ENCODE measurements around the gene BOD1L2.

The BOD1L2 gene

DNA sequence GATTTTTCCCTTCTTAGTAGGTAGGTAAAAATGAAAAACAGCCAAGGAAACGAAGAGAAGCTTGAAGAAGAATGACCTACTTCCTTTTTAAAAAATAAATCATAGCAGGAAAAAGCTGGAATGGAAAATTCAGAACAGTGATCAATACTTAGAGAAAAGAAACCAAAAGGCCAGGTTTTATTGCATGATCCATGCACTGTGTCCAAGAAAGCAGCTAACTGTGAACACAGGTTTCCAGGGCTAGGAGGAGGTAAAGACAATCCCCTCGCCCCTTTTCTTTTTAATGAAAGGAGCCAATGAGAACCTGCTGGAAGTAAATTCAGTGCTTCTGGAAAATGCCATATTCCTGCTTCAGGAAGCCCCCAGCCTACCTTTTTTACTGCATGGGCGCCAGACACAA, 47.2 kb downstream of the BOD1L2 start:
- Histone ChIP-seq H4K20me1 (ENCODE audit: insufficient read depth, low read length) (no peaks in the 10 kb centered on the region), H3K4me2 (ENCODE audit: low read length) (no peak overlapping the region), H3F3A (ENCODE audit: insufficient read depth, low read length) (no peaks in the 10 kb centered on the region), H3K27me3 (ENCODE audit: insufficient read depth, low read length) (no peaks in the 10 kb centered on the region), H3K27ac (ENCODE audit: low read depth, low read length, poor library complexity, severe bottlenecking) (no peak overlapping the region), H3K4me1 (ENCODE audit: insufficient read depth, low read length, severe bottlenecking) (no peaks in the 10 kb centered on the region), H3K9me2 (ENCODE audit: low read depth, low read length) (no peaks in the 10 kb centered on the region), H3K79me2 (ENCODE audit: insufficient read depth, low read length) (no peaks in the 10 kb centered on the region), H3K4me3 (ENCODE audit: low read depth, low read length, poor library complexity, severe bottlenecking) (no peak overlapping the region), H3K9ac (ENCODE audit: low read length) (no peak overlapping the region), H2AFZ (ENCODE audit: low read length) (no peak overlapping the region), H3K36me3 (ENCODE audit: insufficient read depth, low read length) (no peaks in the 10 kb centered on the region), H3K9me3 (ENCODE audit: low read length) (no peaks in the 10 kb centered on the region)
- TF ChIP-seq, protein P1, sequence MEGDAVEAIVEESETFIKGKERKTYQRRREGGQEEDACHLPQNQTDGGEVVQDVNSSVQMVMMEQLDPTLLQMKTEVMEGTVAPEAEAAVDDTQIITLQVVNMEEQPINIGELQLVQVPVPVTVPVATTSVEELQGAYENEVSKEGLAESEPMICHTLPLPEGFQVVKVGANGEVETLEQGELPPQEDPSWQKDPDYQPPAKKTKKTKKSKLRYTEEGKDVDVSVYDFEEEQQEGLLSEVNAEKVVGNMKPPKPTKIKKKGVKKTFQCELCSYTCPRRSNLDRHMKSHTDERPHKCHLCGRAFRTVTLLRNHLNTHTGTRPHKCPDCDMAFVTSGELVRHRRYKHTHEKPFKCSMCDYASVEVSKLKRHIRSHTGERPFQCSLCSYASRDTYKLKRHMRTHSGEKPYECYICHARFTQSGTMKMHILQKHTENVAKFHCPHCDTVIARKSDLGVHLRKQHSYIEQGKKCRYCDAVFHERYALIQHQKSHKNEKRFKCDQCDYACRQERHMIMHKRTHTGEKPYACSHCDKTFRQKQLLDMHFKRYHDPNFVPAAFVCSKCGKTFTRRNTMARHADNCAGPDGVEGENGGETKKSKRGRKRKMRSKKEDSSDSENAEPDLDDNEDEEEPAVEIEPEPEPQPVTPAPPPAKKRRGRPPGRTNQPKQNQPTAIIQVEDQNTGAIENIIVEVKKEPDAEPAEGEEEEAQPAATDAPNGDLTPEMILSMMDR (IDR thresholded peaks at IDR 0.05; ENCODE audit: low read length), result no peak
- TF ChIP-seq EZH2 (IDR thresholded peaks at IDR 0.05; ENCODE audit: borderline replicate concordance, low read length), result no peak

DNA sequence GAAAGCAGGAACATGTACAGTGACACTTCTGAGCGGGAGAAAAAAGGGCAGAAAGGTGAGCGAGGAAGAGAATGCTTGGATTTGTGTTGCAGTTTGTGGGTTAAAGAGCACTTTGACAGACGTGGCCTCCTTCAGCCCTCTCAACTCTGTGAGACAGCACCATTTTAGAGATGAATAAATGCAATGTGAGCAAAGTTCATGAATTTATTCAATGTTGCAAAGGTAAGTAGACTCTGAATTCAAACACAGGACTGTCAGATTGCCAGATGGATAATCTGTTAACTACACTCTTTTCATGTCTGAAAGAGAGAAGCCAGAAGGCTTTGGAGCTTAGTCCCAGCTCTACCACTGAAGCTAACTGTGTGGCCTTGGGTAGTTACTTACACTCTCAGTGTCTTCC, 47.7 kb downstream of the BOD1L2 start:
- Histone ChIP-seq H3K4me3 (ENCODE audit: low read depth, low read length, poor library complexity, severe bottlenecking) (no peak overlapping the region), H3K9me2 (ENCODE audit: low read depth, low read length) (no peaks in the 10 kb centered on the region), H3K36me3 (ENCODE audit: insufficient read depth, low read length) (no peaks in the 10 kb centered on the region), H3K4me1 (ENCODE audit: insufficient read depth, low read length, severe bottlenecking) (no peaks in the 10 kb centered on the region), H3K27ac (ENCODE audit: low read depth, low read length, poor library complexity, severe bottlenecking) (no peak overlapping the region), H3K27me3 (ENCODE audit: insufficient read depth, low read length) (no peaks in the 10 kb centered on the region), H3K4me2 (ENCODE audit: low read length) (no peak overlapping the region), H3K9me3 (ENCODE audit: low read length) (no peaks in the 10 kb centered on the region), H4K20me1 (ENCODE audit: insufficient read depth, low read length) (no peaks in the 10 kb centered on the region), H3K79me2 (ENCODE audit: insufficient read depth, low read length) (no peaks in the 10 kb centered on the region), H2AFZ (ENCODE audit: low read length) (no peak overlapping the region), H3K9ac (ENCODE audit: low read length) (no peak overlapping the region), H3F3A (ENCODE audit: insufficient read depth, low read length) (no peaks in the 10 kb centered on the region)
- TF ChIP-seq EZH2 (IDR thresholded peaks at IDR 0.05; ENCODE audit: borderline replicate concordance, low read length), result no peak
- TF ChIP-seq, protein P1 (IDR thresholded peaks at IDR 0.05; ENCODE audit: low read length), result no peak

DNA sequence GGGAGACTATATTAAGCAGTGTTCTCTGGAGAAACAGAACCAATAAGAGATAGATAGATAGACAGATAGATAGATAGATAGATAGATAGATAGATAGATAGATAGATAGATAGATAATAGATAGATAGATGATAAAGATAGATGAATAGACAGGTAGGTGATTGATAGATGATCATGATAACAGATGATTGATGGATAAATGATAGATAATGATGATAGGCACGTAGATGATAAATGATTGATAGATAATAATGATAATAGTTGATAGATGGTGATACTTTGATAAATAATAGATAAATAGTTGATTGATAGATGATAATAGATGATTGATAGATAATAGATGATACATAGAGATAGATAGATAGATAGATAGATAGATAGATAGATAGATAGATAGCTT, 48.5 kb downstream of the BOD1L2 start:
- TF ChIP-seq, protein P1 (IDR thresholded peaks at IDR 0.05; ENCODE audit: low read length), result no peak
- TF ChIP-seq EZH2 (IDR thresholded peaks at IDR 0.05; ENCODE audit: borderline replicate concordance, low read length), result no peak
- no peaks in the 10 kb centered on the region for H4K20me1 ChIP-seq (ENCODE audit: insufficient read depth, low read length)
- H3K36me3 ChIP-seq (ENCODE audit: insufficient read depth, low read length), result no peaks in the 10 kb centered on the region
- no peaks in the 10 kb centered on the region for H3K4me1 ChIP-seq (ENCODE audit: insufficient read depth, low read length, severe bottlenecking)
- no peak overlapping the region for H2AFZ ChIP-seq (ENCODE audit: low read length)
- no peak overlapping the region for H3K4me2 ChIP-seq (ENCODE audit: low read length)
- H3K79me2 ChIP-seq (ENCODE audit: insufficient read depth, low read length), result no peaks in the 10 kb centered on the region
- H3K27ac ChIP-seq (ENCODE audit: low read depth, low read length, poor library complexity, severe bottlenecking), result no peak overlapping the region
- no peaks in the 10 kb centered on the region for H3K9me3 ChIP-seq (ENCODE audit: low read length)
- no peaks in the 10 kb centered on the region for H3F3A ChIP-seq (ENCODE audit: insufficient read depth, low read length)
- H3K27me3 ChIP-seq (ENCODE audit: insufficient read depth, low read length), result no peaks in the 10 kb centered on the region
- no peak overlapping the region for H3K4me3 ChIP-seq (ENCODE audit: low read depth, low read length, poor library complexity, severe bottlenecking)
- H3K9ac ChIP-seq (ENCODE audit: low read length), result no peak overlapping the region
- H3K9me2 ChIP-seq (ENCODE audit: low read depth, low read length), result no peaks in the 10 kb centered on the region

Data from OCI-LY1 (cell line).